ENCODE data around the gene CIDEB. TPM values are rescaled to one million over a fixed set of nuclear protein-coding genes. Genes with fewer than 3 reads are reported as not detected.

Gene CIDEB
- total and polyA plus RNA-seq, 9 donors: 13.8 to 38.4 (median 22.6) TPM

DNA sequence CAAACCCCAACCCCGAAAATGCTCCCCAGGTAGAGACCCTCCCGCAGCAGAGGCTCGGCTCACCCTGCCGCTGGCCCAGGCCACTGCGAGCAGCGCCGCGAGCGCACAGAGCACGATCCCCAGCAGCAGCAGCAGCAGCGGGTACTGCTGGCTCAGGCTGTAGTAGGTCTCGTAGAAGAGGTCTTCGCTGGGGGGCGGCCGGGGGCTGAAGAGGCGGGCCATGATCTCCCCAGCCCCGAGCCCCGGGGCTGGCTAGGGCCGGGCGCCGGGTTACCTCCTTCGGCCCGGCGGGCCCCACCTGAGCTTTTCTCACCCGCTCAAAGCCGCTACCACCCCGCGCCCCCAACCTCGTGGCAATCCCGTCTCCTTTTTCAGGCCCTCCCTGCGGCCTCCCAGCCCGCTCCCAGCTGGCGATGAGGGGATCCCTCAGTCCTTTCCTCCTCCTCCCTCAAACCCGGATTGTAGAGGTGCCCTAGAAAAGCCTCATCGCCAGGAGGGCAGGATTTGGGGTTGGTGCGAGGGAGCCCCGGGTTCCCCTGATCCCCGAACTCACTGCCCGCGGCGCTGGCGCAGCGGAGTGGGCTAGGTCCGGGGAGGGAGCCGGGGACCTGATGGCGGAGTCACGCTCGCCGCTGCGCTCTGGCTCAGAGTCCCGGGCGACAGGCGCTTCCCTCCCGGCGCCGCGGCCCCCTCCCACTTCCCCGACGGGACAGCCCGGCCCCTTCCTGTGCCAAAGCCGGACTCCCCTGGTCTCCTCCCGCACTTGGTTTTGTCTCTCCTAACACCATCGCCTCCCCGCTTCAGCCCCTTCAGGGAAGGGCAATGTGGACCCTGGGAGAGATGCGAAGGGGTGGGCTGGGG is 26.9 kb upstream of the CIDEB start, which contains the start of gene ADCY4:
Gene ADCY4, minus strand, starts transcription at position 641 of the 861 bp plus-strand sequence. Its CDS starts 419 bp downstream, at position 222.
- H3K27ac ChIP-seq: peak within 1 kb of the TSS in 1 of 2 donors; percentile 13
- TF ChIP-seq CTCF (IDR thresholded peaks at IDR 0.05): no peak

DNA sequence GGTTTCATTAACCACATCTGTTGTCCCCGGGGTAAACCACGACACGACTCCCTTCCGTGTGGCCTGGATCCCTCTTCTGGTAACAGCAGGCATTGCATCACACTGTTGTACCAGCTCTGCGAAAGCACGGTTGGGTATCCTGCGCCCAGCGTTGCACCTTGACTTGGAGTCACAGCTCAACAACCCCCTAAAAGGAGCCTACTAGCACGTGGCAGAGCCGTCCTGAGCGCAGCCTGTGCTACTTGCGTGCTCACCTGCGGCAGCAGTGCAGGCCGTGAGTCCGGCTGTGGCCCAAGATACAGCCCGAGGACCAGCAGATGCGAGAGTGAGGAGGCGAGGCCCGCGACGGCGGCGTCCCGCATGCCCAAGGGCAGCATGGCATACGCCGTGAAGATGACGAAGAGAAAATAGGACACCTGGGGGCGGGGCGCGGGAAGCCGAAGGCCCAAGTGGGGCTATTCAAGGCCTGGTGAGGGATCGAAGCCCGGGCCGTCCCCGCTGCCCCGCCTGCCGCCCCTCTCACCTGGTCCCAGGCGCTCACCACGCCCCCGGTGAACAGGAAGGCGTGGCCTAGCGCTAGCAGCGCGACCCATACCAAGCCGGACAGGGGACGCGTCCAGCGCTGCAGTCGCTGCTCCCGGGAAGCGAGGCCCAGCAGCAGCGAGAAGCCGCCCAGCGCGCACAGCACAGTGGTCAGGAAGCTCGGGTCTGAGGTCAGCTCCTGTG is 24.7 kb upstream of the CIDEB start:
- H3K36me3 ChIP-seq: no peaks in the 10 kb centered on the region
- WGBS, 3 donors: 23 to 30% (median 27%) methylated on average over 55 to 56 of the region's 56 CpGs
- TF ChIP-seq EP300 (IDR thresholded peaks at IDR 0.05): no peak
- peak; percentile 28 to 65 (median 63) for TF ChIP-seq CTCF (IDR thresholded peaks at IDR 0.05)
- TF ChIP-seq POLR2A (IDR thresholded peaks at IDR 0.05): no peak
- peak overlapping the region; percentile 20 for H3K4me3 ChIP-seq
- DNase-seq: peak; percentile 50 to 69 (median 66)
- no peaks in the 10 kb centered on the region for H3K27me3 ChIP-seq
- H3K4me1 ChIP-seq (ENCODE audit: insufficient read depth): peaks cover 5% of the 10 kb centered on the region
- no peak overlapping the region for H3K27ac ChIP-seq
- H3K9me3 ChIP-seq: no peaks in the 10 kb centered on the region
- intact Hi-C loops (cut with DNase I): loop anchor here (2.0 to 5.0 kb wide), 3 partner anchors 100 to 105 kb away; no protein-coding TSS in a partner anchor

More for the DNA sequence above, 26.9 kb upstream of the CIDEB start, which contains the start of gene ADCY4:
- H3K36me3 ChIP-seq: no peaks in the 10 kb centered on the region
- DNase-seq: peak in 1 of 5 donors; percentile 39
- peaks cover 5% of the 10 kb centered on the region for H3K4me1 ChIP-seq (ENCODE audit: insufficient read depth)
- intact Hi-C loops (cut with DNase I): loop anchor here in 3 of 4 donors (5.0 kb wide), 3 partner anchors 98 to 343 kb away; no protein-coding TSS in a partner anchor
- H3K4me3 ChIP-seq: peak within 1 kb of the TSS; percentile 17
- no peaks in the 10 kb centered on the region for H3K9me3 ChIP-seq
- no peaks in the 10 kb centered on the region for H3K27me3 ChIP-seq
- WGBS, 3 donors: 4 to 8% (median 5%) methylated on average over 58 to 65 of the region's 65 CpGs

GRCh38 chr14:24331731-24332267 is 24.0 kb upstream of the CIDEB start:
- DNase-seq: no peak
- H3K27me3 ChIP-seq: no peaks in the 10 kb centered on the region
- intact Hi-C loops (cut with DNase I): loop anchor here (2.0 to 5.0 kb wide), 3 partner anchors 101 to 106 kb away; no protein-coding TSS in a partner anchor
- H3K4me1 ChIP-seq (ENCODE audit: insufficient read depth): peaks cover 5% of the 10 kb centered on the region
- WGBS, 3 donors: 54 to 61% (median 59%) methylated on average over 26 of the region's 26 CpGs
- TF ChIP-seq EP300 (IDR thresholded peaks at IDR 0.05) (no peak), POLR2A (IDR thresholded peaks at IDR 0.05) (no peak), CTCF (IDR thresholded peaks at IDR 0.05) (no peak)
- H3K4me3 ChIP-seq: no peak overlapping the region
- H3K27ac ChIP-seq: no peak overlapping the region
- H3K9me3 ChIP-seq: no peaks in the 10 kb centered on the region
- H3K36me3 ChIP-seq: no peaks in the 10 kb centered on the region

Data from ovary (tissue), 9 donors.